ENCODE results near the gene HORMAD1. TPM values are rescaled to one million over a fixed set of nuclear protein-coding genes. Genes with fewer than 3 reads are reported as not detected.
A peak's percentile ranks its signal among the peaks of the same experiment; 100 is the strongest.

The HORMAD1 gene
- total RNA-seq, 1 donor, result 0.36 TPM

- no peak for TF ChIP-seq CTCF (IDR thresholded peaks at IDR 0.05; ENCODE audit: extremely low read depth, low read depth, low read length)
- Histone ChIP-seq H3K79me2 (ENCODE audit: insufficient read depth, low read length) (no peaks in the 10 kb centered on the region), H3K9me3 (ENCODE audit: low read depth, low read length) (no peaks in the 10 kb centered on the region), H3K4me2 (ENCODE audit: insufficient read depth, low read length) (no peak overlapping the region), H3K4me3 (ENCODE audit: insufficient read depth, low read length) (no peak overlapping the region), H3K36me3 (ENCODE audit: insufficient read depth, low read length) (no peaks in the 10 kb centered on the region), H3K27me3 (ENCODE audit: insufficient read depth, low read length) (no peaks in the 10 kb centered on the region), H3K27ac (ENCODE audit: low read depth, low read length) (no peak overlapping the region), H2AFZ (ENCODE audit: low read length) (no peak overlapping the region), H4K20me1 (ENCODE audit: insufficient read depth, low read length) (no peaks in the 10 kb centered on the region), H3K4me1 (ENCODE audit: insufficient read depth, low read length) (no peaks in the 10 kb centered on the region)
- DNase-seq (ENCODE audit: insufficient read length, low spot score, missing footprints), result no peak
Measured at GRCh38 chr1:150708595-150708994, 12.1 kb downstream of the HORMAD1 start.

GRCh38 chr1:150706091-150706490, 14.6 kb downstream of the HORMAD1 start:
- Histone ChIP-seq H3K36me3 (ENCODE audit: insufficient read depth, low read length) (no peaks in the 10 kb centered on the region), H3K4me2 (ENCODE audit: insufficient read depth, low read length) (no peak overlapping the region), H3K9me3 (ENCODE audit: low read depth, low read length) (no peaks in the 10 kb centered on the region), H3K4me1 (ENCODE audit: insufficient read depth, low read length) (no peaks in the 10 kb centered on the region), H4K20me1 (ENCODE audit: insufficient read depth, low read length) (no peaks in the 10 kb centered on the region), H3K27me3 (ENCODE audit: insufficient read depth, low read length) (no peaks in the 10 kb centered on the region), H3K4me3 (ENCODE audit: insufficient read depth, low read length) (no peak overlapping the region), H3K79me2 (ENCODE audit: insufficient read depth, low read length) (no peaks in the 10 kb centered on the region), H2AFZ (ENCODE audit: low read length) (no peak overlapping the region), H3K27ac (ENCODE audit: low read depth, low read length) (no peak overlapping the region)
- no peak for DNase-seq (ENCODE audit: insufficient read length, low spot score, missing footprints)
- no peak for TF ChIP-seq CTCF (IDR thresholded peaks at IDR 0.05; ENCODE audit: extremely low read depth, low read depth, low read length)

- Histone ChIP-seq H3K9me3 (ENCODE audit: low read depth, low read length) (no peaks in the 10 kb centered on the region), H4K20me1 (ENCODE audit: insufficient read depth, low read length) (no peaks in the 10 kb centered on the region), H3K4me2 (ENCODE audit: insufficient read depth, low read length) (no peak overlapping the region), H3K36me3 (ENCODE audit: insufficient read depth, low read length) (no peaks in the 10 kb centered on the region), H3K4me1 (ENCODE audit: insufficient read depth, low read length) (no peaks in the 10 kb centered on the region), H3K27me3 (ENCODE audit: insufficient read depth, low read length) (no peaks in the 10 kb centered on the region), H3K4me3 (ENCODE audit: insufficient read depth, low read length) (no peak overlapping the region), H2AFZ (ENCODE audit: low read length) (no peak overlapping the region), H3K79me2 (ENCODE audit: insufficient read depth, low read length) (no peaks in the 10 kb centered on the region), H3K27ac (ENCODE audit: low read depth, low read length) (no peak overlapping the region)
- DNase-seq (ENCODE audit: insufficient read length, low spot score, missing footprints), result no peak
- no peak for TF ChIP-seq CTCF (IDR thresholded peaks at IDR 0.05; ENCODE audit: extremely low read depth, low read depth, low read length)
Measured at GRCh38 chr1:150703427-150703826, 17.3 kb downstream of the HORMAD1 start.

- Histone ChIP-seq H3K4me1 (ENCODE audit: insufficient read depth, low read length) (peaks cover 7% of the 10 kb centered on the region), H3K4me3 (ENCODE audit: insufficient read depth, low read length) (peak within 1 kb of the TSS; percentile 77)
- no peak for TF ChIP-seq CTCF (IDR thresholded peaks at IDR 0.05; ENCODE audit: extremely low read depth, low read depth, low read length)
Measured at GRCh38 chr1:150696995-150697927, 23.4 kb downstream of the HORMAD1 start, which contains the start of gene GOLPH3L. GOLPH3L (minus strand) TSS chr1:150697154; CDS start chr1:150694838, 2,316 bp downstream.

More at GRCh38 chr1:150696995-150697927, 23.4 kb downstream of the HORMAD1 start, which contains the start of gene GOLPH3L:
- Histone ChIP-seq H3K79me2 (ENCODE audit: insufficient read depth, low read length) (peaks cover 14% of the 10 kb centered on the region), H4K20me1 (ENCODE audit: insufficient read depth, low read length) (no peaks in the 10 kb centered on the region), H3K27ac (ENCODE audit: low read depth, low read length) (peak within 1 kb of the TSS; percentile 59), H3K4me2 (ENCODE audit: insufficient read depth, low read length) (peak within 1 kb of the TSS; percentile 81), H3K9me3 (ENCODE audit: low read depth, low read length) (no peaks in the 10 kb centered on the region), H3K27me3 (ENCODE audit: insufficient read depth, low read length) (no peaks in the 10 kb centered on the region), H2AFZ (ENCODE audit: low read length) (peak within 1 kb of the TSS; percentile 90), H3K36me3 (ENCODE audit: insufficient read depth, low read length) (peaks cover 23% of the 10 kb centered on the region)
- DNase-seq (ENCODE audit: insufficient read length, low spot score, missing footprints), result peak; percentile 85
